GM19468 (cell line): ENCODE results near the gene OSTM1.
A peak's percentile ranks its signal among the peaks of the same experiment; 100 is the strongest.

Experiments used
- ATAC-seq: cut with Tn5 transposase; IDR thresholded peaks from one replicate; pipeline ENCODE4 v1.9.1; 2021; ENCODE audit warnings: mild to moderate bottlenecking, moderate library complexity, moderate number of reproducible peaks; ENCODE audit not compliant: unreplicated experiment; ENCODE audit errors: extremely low read depth

OSTM1 gene

GRCh38 chr6:108074359-108075144 is at the start of gene OSTM1:
TSS of gene OSTM1 (minus strand) at chr6:108074741. CDS start at chr6:108074651, 90 bp downstream.
- ATAC-seq = peak; percentile 96

- no peak for ATAC-seq
These were observed 49.4 kb upstream of the OSTM1 start for GRCh38 chr6:108123946-108124345.

- ATAC-seq = no peak
These were observed 49.0 kb upstream of the OSTM1 start for GRCh38 chr6:108123481-108123929.

GRCh38 chr6:108121612-108122011 is 47.1 kb upstream of the OSTM1 start:
- ATAC-seq = no peak

GRCh38 chr6:108120311-108120710 is 45.8 kb upstream of the OSTM1 start:
- ATAC-seq = no peak

GRCh38 chr6:108119769-108120141 is 45.2 kb upstream of the OSTM1 start:
- no peak for ATAC-seq

- no peak for ATAC-seq
These were observed 44.5 kb upstream of the OSTM1 start for GRCh38 chr6:108118810-108119768.

- no peak for ATAC-seq
These were observed 43.8 kb upstream of the OSTM1 start for GRCh38 chr6:108118359-108118724.

- no peak for ATAC-seq
These were observed 43.2 kb upstream of the OSTM1 start for GRCh38 chr6:108117427-108118358.

GRCh38 chr6:108116546-108117426 is 42.2 kb upstream of the OSTM1 start:
- ATAC-seq = no peak

GRCh38 chr6:108115598-108116058 is 41.1 kb upstream of the OSTM1 start:
- no peak for ATAC-seq

- no peak for ATAC-seq
These were observed 40.5 kb upstream of the OSTM1 start for GRCh38 chr6:108114841-108115597.

GRCh38 chr6:108113557-108114519 is 39.3 kb upstream of the OSTM1 start:
- ATAC-seq = no peak

GRCh38 chr6:108108374-108108773 is 33.8 kb upstream of the OSTM1 start:
- no peak for ATAC-seq

GRCh38 chr6:108107102-108107501 is 32.6 kb upstream of the OSTM1 start:
- ATAC-seq = no peak

- no peak for ATAC-seq
These were observed 32.2 kb upstream of the OSTM1 start for GRCh38 chr6:108106694-108107093.

GRCh38 chr6:108106261-108106660 is 31.7 kb upstream of the OSTM1 start:
- no peak for ATAC-seq
